22Rv1 (cell line): Measurements from ENCODE around the gene RTKN.

Experiments used
- CTCF ChIP-seq: fragments of 450-650 bp; IDR thresholded peaks from 2 replicates; pipeline ENCODE4 v1.5.1; 2017; ENCODE audit warnings: mild to moderate bottlenecking
- ZFX ChIP-seq: fragments of 450-650 bp; IDR thresholded peaks from 2 replicates; pipeline ENCODE4 v1.6.1; 2017; ENCODE audit warnings: antibody characterized with exemption, borderline replicate concordance

- no peak for TF ChIP-seq CTCF
- TF ChIP-seq ZFX, result no peak
Observed at GRCh38 chr2:74448771-74449170, 7.0 kb upstream of the RTKN start.
